CD4-positive, alpha-beta memory T cell (primary cell): ENCODE results near the gene PDAP1. TPM values are rescaled to one million over a fixed set of nuclear protein-coding genes. Genes with fewer than 3 reads are reported as not detected.

Experiments used
- CTCF ChIA-PET: fragments of 350-600 bp; sonication (Branson Sonifier 250); formaldehyde crosslinking; loops from one replicate; lab custom pipeline; 2021; ENCODE audit warnings: inconsistent platforms; ENCODE audit not compliant: partially characterized antibody; lab: Charles Lee
- POLR2A ChIA-PET: fragments of 350-600 bp; sonication (Branson Sonifier 250); formaldehyde crosslinking; loops from one replicate; lab custom pipeline; 2021; ENCODE audit not compliant: partially characterized antibody; lab: Charles Lee
- DNase-seq, 5 donors: peaks; one replicate each; pipeline versions ENCODE4 v3.0.0 to v3.0.0-alpha.2; 2020 to 2022; ENCODE audit warnings: mixed read lengths in 1 of 5
- H3K27ac ChIP-seq: one replicate; pipeline ENCODE4 v1.7.0; 2013; ENCODE audit warnings: low read depth, low read length
- H3K27me3 ChIP-seq: 2 replicates; pipeline ENCODE4 v1.7.0; 2013; ENCODE audit warnings: mild to moderate bottlenecking, low read length, moderate library complexity; ENCODE audit not compliant: insufficient read depth
- H3K36me3 ChIP-seq: 2 replicates; pipeline ENCODE4 v1.7.0; 2013; ENCODE audit warnings: mild to moderate bottlenecking, low read length, moderate library complexity; ENCODE audit not compliant: insufficient read depth
- H3K4me1 ChIP-seq: 2 replicates; pipeline ENCODE4 v1.7.0; 2013; ENCODE audit warnings: mild to moderate bottlenecking, low read length, moderate library complexity; ENCODE audit not compliant: insufficient read depth
- H3K4me3 ChIP-seq, 2 donors: one replicate each; pipeline ENCODE4 v1.7.0; 2013; ENCODE audit warnings: low read length in 2 of 2, mild to moderate bottlenecking in 1 of 2
- H3K9me3 ChIP-seq, 2 donors: one replicate each; pipeline ENCODE4 v1.7.0; 2013; ENCODE audit warnings: low read length in 2 of 2, control low read depth in 1 of 2; ENCODE audit not compliant: control insufficient read depth in 1 of 2
- H3K27ac Mint-ChIP-seq, 7 donors: one replicate each; pipeline ENCODE4 v1.8.0; 2020 to 2021; ENCODE audit warnings: mixed read lengths in 7 of 7, mild to moderate bottlenecking in 6 of 7, inconsistent platforms in 3 of 7, moderate library complexity in 3 of 7
- H3K27me3 Mint-ChIP-seq, 2 donors: one replicate each; pipeline ENCODE4 v1.8.0; 2020 to 2021; ENCODE audit warnings: mixed read lengths in 2 of 2
- H3K36me3 Mint-ChIP-seq, 2 donors: one replicate each; pipeline ENCODE4 v1.8.0; 2020 to 2021; ENCODE audit warnings: mixed read lengths in 2 of 2, inconsistent platforms in 1 of 2, mild to moderate bottlenecking in 1 of 2
- H3K4me1 Mint-ChIP-seq, 4 donors: one replicate each; pipeline ENCODE4 v1.8.0; 2020 to 2021; ENCODE audit warnings: mixed read lengths in 4 of 4, mild to moderate bottlenecking in 1 of 4
- H3K4me3 Mint-ChIP-seq, 8 donors: one replicate each; pipeline ENCODE4 v1.8.0; 2020 to 2021; ENCODE audit warnings: mixed read lengths in 8 of 8, mild to moderate bottlenecking in 7 of 8, moderate library complexity in 6 of 8, inconsistent platforms in 3 of 8
- H3K9me3 Mint-ChIP-seq, 8 donors: one replicate each; pipeline ENCODE4 v1.8.0; 2020 to 2021; ENCODE audit warnings: mixed read lengths in 8 of 8, mild to moderate bottlenecking in 5 of 8, inconsistent platforms in 3 of 8, moderate library complexity in 1 of 8
- intact Hi-C: fragments of 100-400 bp; cut with micrococcal nuclease; formaldehyde crosslinking; loops from one replicate; pipeline ENCODE4 v1.15.1; 2023
- polyA plus RNA-seq, 2 donors: library from polyadenylated mRNA; unstranded; fragments of 300-500 nt; fragmentation: Illumina TruSeq; gene quantifications; one replicate each; pipeline ENCODE4 v1.2.3, GENCODE V29; 2021
- total RNA-seq, 2 experiments: library from RNA; stranded (reverse); gene quantifications; one replicate each; pipeline ENCODE4 v1.2.3, GENCODE V29; 2021

PDAP1 gene
- total and polyA plus RNA-seq, 4 experiments from 2014 or later = 21.5 to 67.0 (median 46.9) TPM

DNA sequence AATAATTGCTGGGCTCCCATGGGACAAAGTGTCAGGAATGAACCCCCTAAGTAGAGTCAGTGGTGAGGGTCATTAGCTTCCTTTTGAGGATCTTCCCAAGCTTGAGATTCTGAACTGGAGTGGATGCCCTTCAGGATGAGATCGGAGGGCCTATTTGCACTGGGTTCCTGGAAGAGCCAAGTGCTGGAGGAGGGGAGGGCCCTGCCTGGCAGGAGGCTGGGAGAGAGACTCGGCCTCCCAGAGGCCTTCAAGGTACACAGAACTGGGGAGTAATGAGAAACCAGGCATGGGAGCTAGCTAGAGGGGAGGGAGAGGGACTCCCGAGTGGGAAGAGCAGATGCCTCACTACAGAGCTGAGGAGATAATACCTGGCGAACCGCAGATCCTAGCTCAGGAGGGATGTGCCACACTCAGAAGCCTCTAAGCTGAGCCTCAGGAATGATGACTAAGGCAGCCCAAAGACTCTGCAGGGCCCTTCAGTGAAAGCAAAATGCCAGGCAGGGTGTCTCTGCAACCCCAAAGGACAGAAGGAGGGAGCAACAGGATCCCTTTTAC lies 9.4 kb downstream of the PDAP1 start:
- no peak overlapping the region for H3K4me3 ChIP-seq
- Mint-ChIP-seq H3K27ac (peak overlapping the region in 6 of 7 donors; percentile 23 to 88 (median 56)), H3K36me3 (peaks cover 31 to 79% of the 10 kb centered on the region in 2 donors), H3K4me1 (peaks cover 8 to 22% (median 15%) of the 10 kb centered on the region in 4 donors), H3K4me3 (no peak overlapping the region), H3K27me3 (no peaks in the 10 kb centered on the region), H3K9me3 (peaks cover 0 to 3% (median 0%) of the 10 kb centered on the region in 8 donors)
- H3K27ac ChIP-seq = no peak overlapping the region
- H3K4me1 ChIP-seq = peaks cover under 1% of the 10 kb centered on the region
- intact Hi-C loops = no loop called here
- POLR2A ChIA-PET = interaction anchor here (0.6 to 13.0 kb wide), 9 partner anchors 7 to 392 kb away, joined by 3 to 210 read pairs (median 7); partner anchors contain the start of genes BUD31, PDAP1 and ZNF394
- no peaks in the 10 kb centered on the region for H3K27me3 ChIP-seq
- no peak for DNase-seq
- CTCF ChIA-PET = interaction anchor here (1.2 to 1.4 kb wide), 3 partner anchors 13 to 86 kb away, joined by 3 read pairs; no protein-coding TSS in a partner anchor
- H3K9me3 ChIP-seq = no peaks in the 10 kb centered on the region
- peaks cover 54% of the 10 kb centered on the region for H3K36me3 ChIP-seq

DNA sequence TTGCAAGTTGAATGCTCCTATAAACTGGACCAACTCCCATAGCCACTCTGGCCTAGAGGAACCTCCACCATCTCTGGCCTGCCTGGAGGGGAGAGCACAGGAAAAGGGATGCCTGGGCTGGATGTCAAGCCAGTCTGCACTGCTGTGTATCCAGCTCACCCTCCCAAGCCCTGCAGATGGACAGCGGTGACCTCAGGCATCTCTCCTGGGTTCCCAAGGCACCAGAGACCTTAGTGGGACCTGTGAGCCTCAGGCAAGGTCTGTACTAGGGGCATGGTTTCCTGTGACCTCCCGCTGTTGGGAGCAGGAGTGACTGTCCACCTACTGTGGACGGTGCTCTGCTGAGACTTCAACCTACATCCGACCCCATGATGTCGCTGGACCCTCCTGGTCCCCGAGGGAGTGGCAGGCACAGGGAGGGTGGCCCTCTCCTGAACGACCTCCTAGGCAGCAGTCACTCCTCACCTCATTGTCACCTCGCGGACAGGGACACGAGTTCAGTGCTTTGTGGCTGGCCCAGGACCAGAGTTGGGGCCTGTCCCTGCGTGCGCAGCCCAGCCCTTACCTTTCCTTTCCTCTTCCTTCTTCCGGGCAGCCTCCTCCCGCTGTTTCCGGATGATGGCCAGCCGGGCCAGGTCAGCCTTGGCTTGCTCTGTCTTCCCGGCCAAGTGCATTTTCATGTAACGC lies 11.0 kb downstream of the PDAP1 start:
- Mint-ChIP-seq H3K9me3 (peaks cover 0 to 3% (median 0%) of the 10 kb centered on the region in 8 donors), H3K27ac (peak overlapping the region in 6 of 7 donors; percentile 23 to 68 (median 54)), H3K27me3 (no peaks in the 10 kb centered on the region), H3K4me3 (no peak overlapping the region), H3K4me1 (peaks cover 7 to 33% (median 22%) of the 10 kb centered on the region in 4 donors), H3K36me3 (peaks cover 28 to 81% of the 10 kb centered on the region in 2 donors)
- H3K27me3 ChIP-seq = no peaks in the 10 kb centered on the region
- H3K36me3 ChIP-seq = peaks cover 62% of the 10 kb centered on the region
- no peak overlapping the region for H3K27ac ChIP-seq
- intact Hi-C loops = no loop called here
- CTCF ChIA-PET = no interaction called here
- no peak overlapping the region for H3K4me3 ChIP-seq
- POLR2A ChIA-PET = interaction anchor here (1.1 to 13.0 kb wide), 3 partner anchors 9 to 22 kb away, joined by 3 to 210 read pairs (median 10); partner anchors contain the start of genes BUD31 and PDAP1
- no peaks in the 10 kb centered on the region for H3K9me3 ChIP-seq
- no peak for DNase-seq
- H3K4me1 ChIP-seq = peaks cover 16% of the 10 kb centered on the region

DNA sequence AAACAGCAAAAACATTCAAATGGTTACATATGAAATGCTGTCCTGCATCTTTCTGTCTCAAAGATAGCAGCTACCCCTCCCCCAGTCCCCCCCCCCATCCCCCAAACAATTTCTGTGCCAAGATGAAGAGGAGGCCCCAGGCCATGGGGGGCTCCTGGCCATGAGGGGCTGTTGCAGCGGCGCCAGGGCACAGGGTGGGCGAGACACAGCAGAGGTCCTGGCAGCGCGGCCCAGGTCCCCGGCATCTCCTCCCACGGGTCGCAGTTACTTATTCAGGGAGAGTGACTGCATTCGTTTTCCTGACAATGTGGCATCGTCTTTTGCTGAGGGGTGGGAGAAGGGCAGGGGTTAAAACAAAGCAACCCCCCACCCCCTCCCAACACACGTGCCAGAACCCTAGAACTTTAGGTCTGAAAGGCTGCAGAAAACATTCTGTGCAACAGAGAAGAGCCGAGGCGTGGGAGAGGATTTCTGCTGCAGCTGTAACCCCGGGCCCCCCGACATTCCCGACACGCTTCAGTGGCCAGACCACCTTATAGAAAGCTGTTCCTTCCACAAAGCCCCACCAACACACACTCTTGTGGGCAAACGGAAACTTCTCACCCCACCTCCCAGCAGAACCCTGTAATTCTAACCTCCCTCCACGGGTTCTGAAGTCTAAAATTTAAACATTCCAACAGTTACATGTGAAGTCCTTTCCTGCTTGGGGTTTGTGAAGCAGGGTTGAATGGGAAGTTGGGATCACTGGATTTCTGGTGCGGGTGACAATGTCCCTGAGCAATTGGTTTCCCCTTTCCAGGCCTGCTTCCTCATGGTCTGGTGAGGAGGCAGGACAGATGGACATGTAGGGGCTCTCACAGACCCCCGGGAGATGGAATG lies 11.7 kb downstream of the PDAP1 start:
- peaks cover 10 to 38% (median 26%) of the 10 kb centered on the region in 4 donors for H3K4me1 Mint-ChIP-seq
- ChIA-PET CTCF (no interaction called here), POLR2A (interaction anchor here (0.5 to 13.0 kb wide), 4 partner anchors 10 to 94 kb away, joined by 3 to 210 read pairs (median 3); partner anchors contain the start of genes BUD31 and PDAP1)
- Histone ChIP-seq H3K4me1 (peaks cover 22% of the 10 kb centered on the region), H3K36me3 (peaks cover 68% of the 10 kb centered on the region), H3K4me3 (no peak overlapping the region), H3K27me3 (no peaks in the 10 kb centered on the region), H3K9me3 (no peaks in the 10 kb centered on the region), H3K27ac (no peak overlapping the region)
- peak overlapping the region in 2 of 7 donors; percentile 53 to 68 for H3K27ac Mint-ChIP-seq
- peaks cover 0 to 3% (median 0%) of the 10 kb centered on the region in 8 donors for H3K9me3 Mint-ChIP-seq
- DNase-seq = no peak
- intact Hi-C loops = no loop called here
- no peak overlapping the region for H3K4me3 Mint-ChIP-seq
- H3K36me3 Mint-ChIP-seq = peaks cover 28 to 84% of the 10 kb centered on the region in 2 donors
- no peaks in the 10 kb centered on the region for H3K27me3 Mint-ChIP-seq

- ChIA-PET POLR2A (interaction anchor here (1.0 to 13.0 kb wide), 3 partner anchors 11 to 20 kb away, joined by 3 to 210 read pairs (median 47); partner anchors contain the start of genes BUD31 and PDAP1), CTCF (interaction anchor here (1.3 to 4.4 kb wide), 2 partner anchors 13 to 31 kb away, joined by 3 to 28 read pairs; partner anchors contain the start of genes BUD31 and PDAP1)
- peak overlapping the region; percentile 16 for H3K27ac ChIP-seq
- no peak overlapping the region for H3K4me3 Mint-ChIP-seq
- H3K4me1 ChIP-seq = peaks cover 22% of the 10 kb centered on the region
- no peaks in the 10 kb centered on the region for H3K27me3 Mint-ChIP-seq
- H3K27me3 ChIP-seq = no peaks in the 10 kb centered on the region
- peak overlapping the region in 4 of 7 donors; percentile 41 to 93 (median 74) for H3K27ac Mint-ChIP-seq
- H3K36me3 ChIP-seq = peaks cover 70% of the 10 kb centered on the region
- no peaks in the 10 kb centered on the region for H3K9me3 ChIP-seq
- peaks cover 24 to 82% of the 10 kb centered on the region in 2 donors for H3K36me3 Mint-ChIP-seq
- no peak overlapping the region for H3K4me3 ChIP-seq
- intact Hi-C loops = no loop called here
- DNase-seq = no peak
- H3K4me1 Mint-ChIP-seq = peaks cover 8 to 35% (median 26%) of the 10 kb centered on the region in 4 donors
- H3K9me3 Mint-ChIP-seq = no peaks in the 10 kb centered on the region
These were observed 12.6 kb downstream of the PDAP1 start for GRCh38 chr7:99395616-99396327.

DNA sequence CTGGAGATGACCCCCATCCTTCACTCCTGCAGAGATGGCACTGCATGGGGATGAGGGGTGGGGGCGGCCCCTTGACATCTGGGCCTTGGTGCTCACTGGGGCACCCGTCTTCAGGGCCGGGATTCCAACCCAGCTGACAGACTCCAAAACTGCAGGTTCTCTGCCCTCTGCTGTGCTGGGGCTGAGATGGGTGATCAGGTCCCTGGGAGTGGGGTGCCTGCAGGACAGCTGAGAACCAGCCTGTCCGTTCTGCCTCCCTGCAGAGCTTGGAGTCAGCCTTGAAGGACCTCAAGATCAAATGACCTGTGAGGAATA lies 14.3 kb downstream of the PDAP1 start:
- no peak for DNase-seq
- Histone ChIP-seq H3K4me3 (no peak overlapping the region), H3K9me3 (no peaks in the 10 kb centered on the region), H3K27ac (peak overlapping the region; percentile 60), H3K27me3 (no peaks in the 10 kb centered on the region), H3K36me3 (peaks cover 70% of the 10 kb centered on the region), H3K4me1 (peaks cover 22% of the 10 kb centered on the region)
- no peaks in the 10 kb centered on the region for H3K27me3 Mint-ChIP-seq
- peak overlapping the region in 1 of 8 donors; percentile 49 for H3K4me3 Mint-ChIP-seq
- no peaks in the 10 kb centered on the region for H3K9me3 Mint-ChIP-seq
- intact Hi-C loops = no loop called here
- ChIA-PET CTCF (interaction anchor here (0.9 to 4.4 kb wide), 5 partner anchors 13 to 30 kb away, joined by 3 to 28 read pairs (median 3); partner anchors contain the start of genes ARPC1B, BUD31 and PDAP1), POLR2A (interaction anchor here (0.8 to 13.0 kb wide), 8 partner anchors 8 to 106 kb away, joined by 3 to 210 read pairs (median 6); partner anchors contain the start of genes ARPC1B, ATP5MF, BUD31 and CPSF4)
- H3K27ac Mint-ChIP-seq = peak overlapping the region; percentile 71 to 97 (median 93)
- H3K36me3 Mint-ChIP-seq = peaks cover 17 to 71% of the 10 kb centered on the region in 2 donors
- peaks cover 8 to 32% (median 24%) of the 10 kb centered on the region in 4 donors for H3K4me1 Mint-ChIP-seq
